Body of pancreas (tissue), 4 donors: ENCODE results near the gene ARHGAP6.

Experiments used
- CTCF ChIP-seq, 7 experiments: fragments of 450-650 bp in 4 of 7; fragments of 200-600 bp in 3 of 7; sonication (generic) in 3 of 7; IDR thresholded peaks; one replicate each; pipeline ENCODE4 v1.5.1; 2016 to 2019; ENCODE audit warnings: antibody characterized with exemption in 7 of 7
- POLR2A ChIP-seq, 3 donors: fragments of 450-650 bp; IDR thresholded peaks; one replicate each; pipeline ENCODE4 v1.6.1; 2016; ENCODE audit warnings: antibody characterized with exemption in 3 of 3, mild to moderate bottlenecking in 2 of 3

- no peak for TF ChIP-seq CTCF (IDR thresholded peaks at IDR 0.05)
- no peak for TF ChIP-seq POLR2A (IDR thresholded peaks at IDR 0.05)
Measured at GRCh38 chrX:11628399-11628798, 37.3 kb downstream of the ARHGAP6 start.
